Keratinocyte (primary cell): ENCODE measurements around the gene SH3PXD2A. TPM values are rescaled to one million over a fixed set of nuclear protein-coding genes. Genes with fewer than 3 reads are reported as not detected.
"Not testable (repeated sequence)": the region's sequence is repeated elsewhere in the genome, so short reads cannot be mapped to it uniquely, and the experiment has no call there.

Experiments used
- DNase-seq: peaks from one replicate; pipeline ENCODE4 v3.0.0-alpha.2; 2011; ENCODE audit warnings: low read depth, missing footprints, low spot score
- FAIRE-seq: peaks from 2 replicates; lab custom pipeline; 2011; peaks lifted over from hg19 to GRCh38; lab: Jason Lieb, UNC
- H2AFZ ChIP-seq: 2 replicates; pipeline ENCODE4 v1.6.0; 2012; ENCODE audit warnings: low read length, control low read depth, inconsistent platforms; ENCODE audit not compliant: control insufficient read depth
- H3K27ac ChIP-seq: 2 replicates; pipeline ENCODE4 v1.5.1; 2011; ENCODE audit warnings: low read length; ENCODE audit not compliant: control insufficient read depth, insufficient read depth
- H3K27me3 ChIP-seq: 3 replicates; pipeline ENCODE4 v1.6.0; 2011; ENCODE audit warnings: low read length; ENCODE audit not compliant: control insufficient read depth, insufficient read depth; ENCODE audit errors: extremely low read depth
- H3K36me3 ChIP-seq, 2 experiments: 2 replicates in 1 of 2; 3 replicates in 1 of 2; pipeline ENCODE4 v1.5.1; 2011; ENCODE audit warnings: low read length in 2 of 2, mild to moderate bottlenecking in 1 of 2; ENCODE audit not compliant: control insufficient read depth in 2 of 2, insufficient read depth in 2 of 2; ENCODE audit errors: extremely low read depth in 1 of 2
- H3K4me1 ChIP-seq: 3 replicates; pipeline ENCODE4 v1.5.1; 2011; ENCODE audit warnings: low read length; ENCODE audit not compliant: control insufficient read depth, insufficient read depth; ENCODE audit errors: extremely low read depth
- H3K4me2 ChIP-seq: 3 replicates; pipeline ENCODE4 v1.6.0; 2011; ENCODE audit warnings: low read depth, low read length; ENCODE audit not compliant: control insufficient read depth, insufficient read depth; ENCODE audit errors: extremely low read depth
- H3K4me3 ChIP-seq, 3 experiments: fragments of 200-600 bp in 1 of 3; sonication (generic) in 1 of 3; 2 replicates in 2 of 3; 3 replicates in 1 of 3; pipeline ENCODE4 v1.5.1; 2011 to 2016; ENCODE audit warnings: low read length in 3 of 3, mild to moderate bottlenecking in 3 of 3, control low read depth in 2 of 3, inconsistent platforms in 1 of 3, low read depth in 1 of 3, mixed read lengths in 1 of 3, mixed run types in 1 of 3, moderate library complexity in 1 of 3; ENCODE audit not compliant: control insufficient read depth in 2 of 3, insufficient read depth in 2 of 3; ENCODE audit errors: extremely low read depth in 1 of 3
- H3K79me2 ChIP-seq: 2 replicates; pipeline ENCODE4 v1.6.0; 2012; ENCODE audit warnings: low read length; ENCODE audit not compliant: control insufficient read depth, insufficient read depth
- H3K9ac ChIP-seq: 3 replicates; pipeline ENCODE4 v1.6.0; 2011; ENCODE audit warnings: low read length; ENCODE audit not compliant: control insufficient read depth, insufficient read depth; ENCODE audit errors: extremely low read depth
- H3K9me1 ChIP-seq: 3 replicates; pipeline ENCODE4 v1.6.0; 2011; ENCODE audit warnings: low read length; ENCODE audit not compliant: control insufficient read depth, insufficient read depth; ENCODE audit errors: extremely low read depth
- H3K9me3 ChIP-seq: 2 replicates; pipeline ENCODE4 v1.5.1; 2012; ENCODE audit warnings: low read depth, low read length; ENCODE audit not compliant: control insufficient read depth
- H4K20me1 ChIP-seq: 3 replicates; pipeline ENCODE4 v1.6.0; 2011; ENCODE audit warnings: low read length; ENCODE audit not compliant: control insufficient read depth, insufficient read depth; ENCODE audit errors: extremely low read depth
- EZH2 ChIP-seq: IDR thresholded peaks from one replicate; pipeline ENCODE4 v1.6.1; 2012; ENCODE audit warnings: inconsistent platforms, mild to moderate bottlenecking, low read length, moderate library complexity
- dilution Hi-C: fragments of 300-500 bp; cut with MboI; formaldehyde crosslinking; loops from one replicate; pipeline ENCODE4 v1.7.0; 2020; ENCODE audit warnings: low sequenced_read_pairs; ENCODE audit not compliant: extremely low pct_ligation_motif_present
- polyA plus RNA-seq, 5 experiments: library from polyadenylated mRNA; depleted of rRNA in 3 of 5; stranded (reverse) in 3 of 5; stranded (forward) in 1 of 5; unstranded in 1 of 5; fragments of >200 nt; gene quantifications; 1 replicate in 1 of 5; 2 replicates in 3 of 5; 3 replicates in 1 of 5; pipeline versions ENCODE4 v1.2.1 to v1.2.3, GENCODE V29; 2011 to 2012; ENCODE audit warnings: missing spikeins in 2 of 5, low read depth in 1 of 5, low replicate concordance in 1 of 5
- TF ChIP-seq, protein P1 (sequence below), 3 experiments: IDR thresholded peaks in 1 of 3; conservative IDR thresholded peaks in 1 of 3; optimal IDR thresholded peaks in 1 of 3; 2 replicates in 2 of 3; 3 replicates in 1 of 3; pipeline versions ENCODE3 to v1.5.1; 2011; ENCODE audit warnings: low read length in 3 of 3, mild to moderate bottlenecking in 3 of 3, moderate library complexity in 2 of 3, control low read depth in 1 of 3, inconsistent platforms in 1 of 3; ENCODE audit not compliant: insufficient read depth in 2 of 3; ENCODE audit errors: extremely low read depth in 1 of 3

Gene SH3PXD2A
- polyA plus RNA-seq, 1 donor (not counting 4 experiments of a cell fraction or from before 2014, with no cell fraction given) = 33.9 TPM

DNA sequence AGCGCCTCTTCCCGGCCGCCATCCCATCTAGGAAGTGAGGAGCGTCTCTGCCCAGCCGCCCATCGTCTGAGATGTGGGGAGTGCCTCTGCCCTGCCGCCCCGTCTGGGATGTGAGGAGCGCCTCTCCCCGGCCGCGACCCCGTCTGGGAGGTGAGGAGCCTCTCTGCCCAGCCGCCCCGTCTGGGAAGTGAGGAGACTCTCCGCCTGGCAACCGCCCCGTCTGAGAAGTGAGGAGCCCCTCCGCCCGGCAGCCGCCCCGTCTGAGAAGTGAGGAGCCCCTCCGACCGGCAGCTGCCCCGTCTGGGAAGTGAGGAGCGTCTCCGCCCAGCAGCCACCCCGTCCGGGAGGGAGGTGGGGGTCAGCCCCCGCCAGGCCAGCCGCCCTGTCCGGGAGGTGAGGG lies 248.3 kb downstream of the SH3PXD2A start:
- H4K20me1 ChIP-seq, H3K27me3 ChIP-seq, H3K79me2 ChIP-seq, H3K9me1 ChIP-seq, H3K9me3 ChIP-seq, DNase-seq, H3K9ac ChIP-seq, H2AFZ ChIP-seq, dilution Hi-C loops, H3K27ac ChIP-seq, H3K4me1 ChIP-seq, H3K4me3 ChIP-seq, FAIRE-seq, H3K4me2 ChIP-seq: not testable (repeated sequence)
- H3K36me3 ChIP-seq = peaks cover 60 to 66% of the 10 kb centered on the region in 2 experiments

DNA sequence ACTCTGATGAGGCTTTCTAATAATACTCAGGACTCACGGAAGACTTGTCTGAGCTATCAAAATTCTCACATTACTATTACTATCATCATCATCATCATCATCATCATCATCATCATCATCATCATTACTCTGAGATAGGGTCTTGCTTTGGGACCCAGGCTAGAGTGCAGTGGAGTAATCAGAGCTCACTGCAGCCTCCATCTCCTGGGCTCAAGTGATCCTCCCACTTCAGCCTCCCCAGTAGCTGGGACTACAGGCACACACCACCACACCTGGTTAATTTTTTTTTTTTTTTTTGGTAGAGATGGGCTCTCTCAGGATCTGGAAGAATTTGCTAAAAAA lies 249.3 kb downstream of the SH3PXD2A start:
- H4K20me1 ChIP-seq, H3K27ac ChIP-seq, H3K9ac ChIP-seq, DNase-seq, H3K4me1 ChIP-seq, H3K4me3 ChIP-seq, H2AFZ ChIP-seq, dilution Hi-C loops, H3K79me2 ChIP-seq, H3K9me1 ChIP-seq, H3K27me3 ChIP-seq, FAIRE-seq, H3K9me3 ChIP-seq, H3K4me2 ChIP-seq: not testable (repeated sequence)
- H3K36me3 ChIP-seq = peaks cover 62 to 66% of the 10 kb centered on the region in 2 experiments

DNA sequence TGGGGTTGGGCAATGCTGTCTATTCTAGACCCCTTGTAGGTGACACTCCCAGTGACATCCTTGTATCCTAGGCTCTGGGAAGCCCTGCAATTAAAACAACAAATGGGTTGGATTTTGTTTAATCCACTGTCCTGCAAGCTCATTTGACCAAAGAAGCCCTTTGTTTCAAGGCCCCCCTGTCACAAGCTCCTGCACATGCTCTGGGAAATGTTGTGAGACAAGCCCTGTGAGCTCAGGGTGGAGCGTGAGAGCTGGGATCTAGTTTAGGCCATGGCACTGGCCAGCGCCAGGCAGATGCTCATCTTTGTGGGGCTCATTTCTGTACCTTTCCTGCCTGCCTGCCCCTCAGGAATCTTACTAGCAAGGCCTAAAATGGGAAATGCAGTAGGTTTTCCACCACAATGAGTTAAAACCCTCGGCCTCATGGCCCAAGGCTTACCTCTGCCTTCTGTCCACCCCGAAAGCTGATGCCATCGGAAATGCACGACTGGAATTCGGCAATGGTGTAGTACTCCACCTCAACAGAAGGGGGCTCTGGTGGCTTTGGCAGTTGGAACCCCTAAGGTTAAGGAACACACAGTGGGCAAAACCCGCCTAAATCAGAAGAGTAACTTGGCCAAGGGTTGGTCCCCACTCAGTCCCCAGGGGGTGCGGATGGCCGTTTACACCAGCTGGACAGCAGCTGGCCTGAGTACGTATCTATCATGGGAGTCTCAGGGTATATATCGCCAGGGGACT lies 249.8 kb downstream of the SH3PXD2A start:
- FAIRE-seq (no peak), DNase-seq (no peak)
- Histone ChIP-seq H3K4me2 (no peak overlapping the region), H4K20me1 (peaks cover 4% of the 10 kb centered on the region), H3K9me3 (no peaks in the 10 kb centered on the region), H3K27ac (no peak overlapping the region), H3K36me3 (peaks cover 62 to 65% of the 10 kb centered on the region in 2 experiments), H3K27me3 (no peaks in the 10 kb centered on the region), H2AFZ (no peak overlapping the region), H3K4me3 (no peak overlapping the region), H3K9ac (no peak overlapping the region), H3K9me1 (no peaks in the 10 kb centered on the region), H3K79me2 (no peaks in the 10 kb centered on the region), H3K4me1 (no peaks in the 10 kb centered on the region)
- dilution Hi-C loops = no loop called here
- TF ChIP-seq EZH2 = no peak
- TF ChIP-seq, protein P1, sequence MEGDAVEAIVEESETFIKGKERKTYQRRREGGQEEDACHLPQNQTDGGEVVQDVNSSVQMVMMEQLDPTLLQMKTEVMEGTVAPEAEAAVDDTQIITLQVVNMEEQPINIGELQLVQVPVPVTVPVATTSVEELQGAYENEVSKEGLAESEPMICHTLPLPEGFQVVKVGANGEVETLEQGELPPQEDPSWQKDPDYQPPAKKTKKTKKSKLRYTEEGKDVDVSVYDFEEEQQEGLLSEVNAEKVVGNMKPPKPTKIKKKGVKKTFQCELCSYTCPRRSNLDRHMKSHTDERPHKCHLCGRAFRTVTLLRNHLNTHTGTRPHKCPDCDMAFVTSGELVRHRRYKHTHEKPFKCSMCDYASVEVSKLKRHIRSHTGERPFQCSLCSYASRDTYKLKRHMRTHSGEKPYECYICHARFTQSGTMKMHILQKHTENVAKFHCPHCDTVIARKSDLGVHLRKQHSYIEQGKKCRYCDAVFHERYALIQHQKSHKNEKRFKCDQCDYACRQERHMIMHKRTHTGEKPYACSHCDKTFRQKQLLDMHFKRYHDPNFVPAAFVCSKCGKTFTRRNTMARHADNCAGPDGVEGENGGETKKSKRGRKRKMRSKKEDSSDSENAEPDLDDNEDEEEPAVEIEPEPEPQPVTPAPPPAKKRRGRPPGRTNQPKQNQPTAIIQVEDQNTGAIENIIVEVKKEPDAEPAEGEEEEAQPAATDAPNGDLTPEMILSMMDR (optimal IDR thresholded peaks at IDR 0.05 in 1 of 3, IDR thresholded peaks at IDR 0.05 in 1 of 3, conservative IDR thresholded peaks at IDR 0.05 in 1 of 3; ENCODE audit: extremely low read depth in 1 of 3, insufficient read depth in 2 of 3, low read length in 3 of 3) = peak; percentile 66 to 76 (median 70)
